ENCODE data around the gene SFXN3. TPM values are rescaled to one million over a fixed set of nuclear protein-coding genes. Genes with fewer than 3 reads are reported as not detected.

Gene SFXN3
- total RNA-seq, 4 donors from 2014 or later: 47.8 to 442 (median 53.1) TPM

DNA sequence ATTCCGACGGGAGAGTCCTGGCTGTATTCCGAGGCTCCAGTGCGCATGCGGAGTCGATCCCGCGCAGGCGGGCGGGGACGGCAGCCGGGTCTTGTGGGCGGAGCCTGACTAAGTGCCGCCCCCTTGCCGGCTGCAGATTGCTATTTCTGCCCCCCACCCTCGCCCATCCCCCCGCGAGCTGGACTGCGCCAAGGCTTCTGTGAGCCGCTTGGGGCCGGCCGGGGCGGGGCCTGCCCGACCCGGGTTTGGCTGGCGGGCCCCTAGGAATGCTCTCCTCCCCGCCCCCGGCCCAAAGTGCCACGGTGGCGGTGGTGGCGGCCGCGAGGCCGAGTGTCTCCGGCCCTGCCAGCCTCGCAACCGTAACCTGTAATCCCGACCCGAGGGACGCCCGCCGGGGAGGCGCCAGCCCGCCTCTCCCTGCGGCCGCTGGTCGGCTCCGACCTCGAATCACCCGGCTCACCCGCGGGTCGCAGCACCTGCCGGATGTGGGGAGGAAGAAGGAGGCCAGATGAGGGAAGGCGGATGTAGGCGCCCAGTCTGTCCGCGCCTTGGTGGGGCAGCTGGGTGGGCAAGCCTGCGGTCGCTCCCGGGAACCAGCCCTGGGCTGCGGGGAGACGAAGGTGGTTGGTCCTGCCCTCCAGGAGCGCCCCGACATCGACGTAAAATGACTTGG is 30.1 kb downstream of the SFXN3 start:
- H3K4me1 ChIP-seq: peaks cover 8 to 55% (median 42%) of the 10 kb centered on the region in 4 donors
- H3K36me3 ChIP-seq: no peaks in the 10 kb centered on the region
- TF ChIP-seq POLR2A (IDR thresholded peaks at IDR 0.05): peak; percentile 86
- TF ChIP-seq EP300 (IDR thresholded peaks at IDR 0.05; ENCODE audit: low read depth): no peak
- TF ChIP-seq POLR2AphosphoS5 (IDR thresholded peaks at IDR 0.05): peak; percentile 16 to 71 (median 67)
- peak overlapping the region; percentile 94 to 97 (median 96) for H3K27ac ChIP-seq
- H3K27me3 ChIP-seq: peaks cover 9% of the 10 kb centered on the region
- in situ Hi-C loops (cut with MboI; ENCODE audit: low pct_ligation_motif_present in 1 of 4, low pct_unique_long_range_greater_than_20kb in 1 of 4, low sequenced_read_pairs in 3 of 4): no loop called here
- intact Hi-C loops (cut with DNase I; ENCODE audit: low total_unique reads): no loop called here
- peak; percentile 96 for DNase-seq
- H3K4me3 ChIP-seq: peak overlapping the region; percentile 63 to 78 (median 74)
- WGBS, 2 donors (ENCODE audit: low coverage in 1 of 2): 1% methylated on average over 59 of the region's 67 CpGs; no CpG with 5 or more reads in 1 of the 2 donors
- H3K9me3 ChIP-seq: no peaks in the 10 kb centered on the region

DNA sequence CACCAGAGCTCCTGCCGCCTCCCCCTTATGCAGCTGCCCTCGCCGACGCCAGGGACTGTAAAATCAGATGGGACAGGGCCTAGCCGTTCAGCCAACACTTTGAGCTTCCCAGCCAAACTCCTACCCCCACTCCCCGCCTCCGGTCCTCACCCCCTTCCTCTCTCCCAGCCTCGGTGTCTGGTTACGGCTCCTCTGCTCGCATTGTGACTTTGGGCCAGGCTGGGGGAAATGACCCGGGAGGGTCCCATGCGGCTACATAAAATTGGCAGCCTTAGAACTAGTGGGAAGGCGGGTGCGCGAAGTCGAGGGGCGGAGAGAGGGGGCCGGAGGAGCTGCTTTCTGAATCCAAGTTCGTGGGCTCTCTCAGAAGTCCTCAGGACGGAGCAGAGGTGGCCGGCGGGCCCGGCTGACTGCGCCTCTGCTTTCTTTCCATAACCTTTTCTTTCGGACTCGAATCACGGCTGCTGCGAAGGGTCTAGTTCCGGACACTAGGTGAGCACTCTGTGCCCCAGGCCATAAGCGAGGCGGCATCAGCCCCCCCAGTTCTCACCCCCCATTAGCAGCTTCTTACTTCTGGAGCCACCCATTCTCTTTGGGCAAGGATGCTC is 30.7 kb downstream of the SFXN3 start, which contains the start of gene KAZALD1:
Gene KAZALD1, plus strand, starts transcription at position 366 of the 608 bp plus-strand sequence. CDS start 604 bp downstream, outside the sequence.
- H3K36me3 ChIP-seq: no peaks in the 10 kb centered on the region
- H3K27me3 ChIP-seq: peaks cover 16% of the 10 kb centered on the region
- no peaks in the 10 kb centered on the region for H3K9me3 ChIP-seq
- TF ChIP-seq POLR2A (IDR thresholded peaks at IDR 0.05) (no peak), EP300 (IDR thresholded peaks at IDR 0.05; ENCODE audit: low read depth) (no peak), POLR2AphosphoS5 (IDR thresholded peaks at IDR 0.05) (no peak)
- TF ChIP-seq, protein P1, sequence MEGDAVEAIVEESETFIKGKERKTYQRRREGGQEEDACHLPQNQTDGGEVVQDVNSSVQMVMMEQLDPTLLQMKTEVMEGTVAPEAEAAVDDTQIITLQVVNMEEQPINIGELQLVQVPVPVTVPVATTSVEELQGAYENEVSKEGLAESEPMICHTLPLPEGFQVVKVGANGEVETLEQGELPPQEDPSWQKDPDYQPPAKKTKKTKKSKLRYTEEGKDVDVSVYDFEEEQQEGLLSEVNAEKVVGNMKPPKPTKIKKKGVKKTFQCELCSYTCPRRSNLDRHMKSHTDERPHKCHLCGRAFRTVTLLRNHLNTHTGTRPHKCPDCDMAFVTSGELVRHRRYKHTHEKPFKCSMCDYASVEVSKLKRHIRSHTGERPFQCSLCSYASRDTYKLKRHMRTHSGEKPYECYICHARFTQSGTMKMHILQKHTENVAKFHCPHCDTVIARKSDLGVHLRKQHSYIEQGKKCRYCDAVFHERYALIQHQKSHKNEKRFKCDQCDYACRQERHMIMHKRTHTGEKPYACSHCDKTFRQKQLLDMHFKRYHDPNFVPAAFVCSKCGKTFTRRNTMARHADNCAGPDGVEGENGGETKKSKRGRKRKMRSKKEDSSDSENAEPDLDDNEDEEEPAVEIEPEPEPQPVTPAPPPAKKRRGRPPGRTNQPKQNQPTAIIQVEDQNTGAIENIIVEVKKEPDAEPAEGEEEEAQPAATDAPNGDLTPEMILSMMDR (IDR thresholded peaks at IDR 0.05): no peak
- H3K27ac ChIP-seq: peak within 1 kb of the TSS; percentile 94 to 97 (median 96)
- WGBS, 2 donors (ENCODE audit: low coverage in 1 of 2): 38% methylated on average over 31 of the region's 31 CpGs; no CpG with 5 or more reads in 1 of the 2 donors
- H3K4me1 ChIP-seq: peaks cover 14 to 61% (median 48%) of the 10 kb centered on the region in 4 donors
- peak within 1 kb of the TSS; percentile 63 to 78 (median 74) for H3K4me3 ChIP-seq
- intact Hi-C loops (cut with DNase I; ENCODE audit: low total_unique reads) (no loop called here), in situ Hi-C loops (cut with MboI; ENCODE audit: low pct_ligation_motif_present in 1 of 4, low pct_unique_long_range_greater_than_20kb in 1 of 4, low sequenced_read_pairs in 3 of 4) (no loop called here)
- no peak for DNase-seq

DNA sequence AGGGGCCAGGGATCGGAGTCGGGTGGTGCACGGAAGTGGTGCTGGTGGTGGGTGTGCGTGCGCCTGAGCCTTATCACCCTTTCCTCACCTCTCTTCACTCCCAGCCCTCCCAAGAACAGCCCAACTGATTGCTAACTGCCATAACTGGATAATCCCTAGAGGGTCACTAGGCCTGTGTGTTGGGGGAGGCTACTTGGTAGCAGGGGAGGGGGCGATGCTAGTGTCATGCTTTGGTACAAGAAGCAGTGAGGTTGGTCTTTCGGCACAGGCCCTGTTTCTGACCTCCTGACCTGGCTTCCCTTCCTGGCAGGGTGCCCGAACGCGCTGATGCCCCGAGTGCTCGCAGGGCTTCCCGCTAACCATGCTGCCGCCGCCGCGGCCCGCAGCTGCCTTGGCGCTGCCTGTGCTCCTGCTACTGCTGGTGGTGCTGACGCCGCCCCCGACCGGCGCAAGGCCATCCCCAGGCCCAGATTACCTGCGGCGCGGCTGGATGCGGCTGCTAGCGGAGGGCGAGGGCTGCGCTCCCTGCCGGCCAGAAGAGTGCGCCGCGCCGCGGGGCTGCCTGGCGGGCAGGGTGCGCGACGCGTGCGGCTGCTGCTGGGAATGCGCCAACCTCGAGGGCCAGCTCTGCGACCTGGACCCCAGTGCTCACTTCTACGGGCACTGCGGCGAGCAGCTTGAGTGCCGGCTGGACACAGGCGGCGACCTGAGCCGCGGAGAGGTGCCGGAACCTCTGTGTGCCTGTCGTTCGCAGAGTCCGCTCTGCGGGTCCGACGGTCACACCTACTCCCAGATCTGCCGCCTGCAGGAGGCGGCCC is 31.4 kb downstream of the SFXN3 start:
- peak; percentile 67 for DNase-seq
- intact Hi-C loops (cut with DNase I; ENCODE audit: low total_unique reads) (no loop called here), in situ Hi-C loops (cut with MboI; ENCODE audit: low pct_ligation_motif_present in 1 of 4, low pct_unique_long_range_greater_than_20kb in 1 of 4, low sequenced_read_pairs in 3 of 4) (no loop called here)
- peaks cover 20% of the 10 kb centered on the region for H3K27me3 ChIP-seq
- no peaks in the 10 kb centered on the region for H3K9me3 ChIP-seq
- H3K27ac ChIP-seq: peak overlapping the region; percentile 94 to 97 (median 96)
- H3K4me3 ChIP-seq: peak overlapping the region in 3 of 4 donors; percentile 19 to 78 (median 63)
- TF ChIP-seq POLR2A (IDR thresholded peaks at IDR 0.05) (peak; percentile 61), EP300 (IDR thresholded peaks at IDR 0.05; ENCODE audit: low read depth) (no peak), POLR2AphosphoS5 (IDR thresholded peaks at IDR 0.05) (peak in 2 of 3 donors; percentile 46 to 55)
- TF ChIP-seq, protein P1 (IDR thresholded peaks at IDR 0.05): peak; percentile 44 to 86 (median 60)
- H3K36me3 ChIP-seq: no peaks in the 10 kb centered on the region
- H3K4me1 ChIP-seq: peaks cover 21 to 69% (median 55%) of the 10 kb centered on the region in 4 donors
- 25 to 94% methylated on average over 3 to 14 of the region's 63 CpGs for WGBS, 2 donors (ENCODE audit: low coverage in 1 of 2)

DNA sequence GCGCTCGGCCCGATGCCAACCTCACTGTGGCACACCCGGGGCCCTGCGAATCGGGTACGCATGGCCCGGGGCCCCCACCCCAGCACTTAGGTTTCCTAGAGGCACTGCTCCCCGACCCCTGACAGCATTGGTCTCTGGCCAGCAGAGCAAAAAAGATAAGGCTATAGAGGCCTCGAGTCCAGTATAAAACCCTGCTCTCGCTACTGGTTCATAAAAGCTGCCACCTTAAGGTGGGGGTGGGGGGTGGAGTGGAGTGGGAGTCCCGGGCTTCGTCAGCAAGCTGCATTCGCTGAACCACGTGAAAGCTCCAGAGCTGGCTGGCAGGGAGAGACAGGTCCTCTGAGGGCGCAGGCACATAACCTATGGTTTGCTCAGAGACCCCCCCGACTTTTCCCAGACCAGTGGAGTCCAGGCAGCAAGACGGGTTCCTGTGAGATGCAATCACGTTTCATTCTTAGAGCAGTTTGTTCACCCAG is 32.1 kb downstream of the SFXN3 start:
- Histone ChIP-seq H3K4me3 (peak overlapping the region in 2 of 4 donors; percentile 63 to 78), H3K36me3 (no peaks in the 10 kb centered on the region), H3K27ac (peak overlapping the region; percentile 94 to 97 (median 96)), H3K9me3 (no peaks in the 10 kb centered on the region), H3K27me3 (peaks cover 20% of the 10 kb centered on the region), H3K4me1 (peaks cover 21 to 72% (median 58%) of the 10 kb centered on the region in 4 donors)
- WGBS, 2 donors (ENCODE audit: low coverage in 1 of 2): 22 to 40% methylated on average over 2 to 16 of the region's 19 CpGs
- TF ChIP-seq POLR2AphosphoS5 (IDR thresholded peaks at IDR 0.05) (peak in 1 of 3 donors; percentile 2), POLR2A (IDR thresholded peaks at IDR 0.05) (no peak)
- TF ChIP-seq, protein P1 (IDR thresholded peaks at IDR 0.05): no peak
- in situ Hi-C loops (cut with MboI; ENCODE audit: low pct_ligation_motif_present in 1 of 4, low pct_unique_long_range_greater_than_20kb in 1 of 4, low sequenced_read_pairs in 3 of 4) (no loop called here), intact Hi-C loops (cut with DNase I; ENCODE audit: low total_unique reads) (no loop called here)
- peak; percentile 71 for DNase-seq
